Caco-2 (cell line): ENCODE measurements around the gene FOXM1. TPM values are rescaled to one million over a fixed set of nuclear protein-coding genes. Genes with fewer than 3 reads are reported as not detected.

Source experiments
- Bru-seq: library from RNA; stranded (reverse); fragments of 400-500 nt; gene quantifications from one replicate; lab custom pipeline; 2021; lab: Mats Ljungman, UMichigan
- BruChase-seq, 2 experiments: library from RNA; stranded (reverse); fragments of 400-500 nt; gene quantifications; one replicate each; lab custom pipeline; 2021; lab: Mats Ljungman, UMichigan
- BruUV-seq: library from RNA; stranded (reverse); fragments of 400-500 nt; replicated peaks from 2 replicates; lab custom pipeline; 2021; lab: Mats Ljungman, UMichigan
- CTCF ChIA-PET: fragments of 300-600 bp; sonication (Branson Sonifier 250); formaldehyde crosslinking; loops from one replicate; lab custom pipeline; 2022; ENCODE audit warnings: antibody characterized with exemption; lab: Charles Lee
- POLR2A ChIA-PET: fragments of 300-600 bp; sonication (Branson Sonifier 250); formaldehyde crosslinking; loops from one replicate; lab custom pipeline; 2022; ENCODE audit warnings: antibody characterized with exemption; lab: Charles Lee
- DNase-seq, 2 experiments: peaks; one replicate each; pipeline versions ENCODE4 v3.0.0 to v3.0.0-alpha.2; 2020 to 2022
- H3K27me3 ChIP-seq: replicated peaks from 2 replicates; pipeline ENCODE4 v1.6.0; 2011; ENCODE audit warnings: low read length; ENCODE audit not compliant: control insufficient read depth, insufficient read depth
- H3K36me3 ChIP-seq: 2 replicates; pipeline ENCODE4 v1.5.1; 2011; ENCODE audit warnings: low read length; ENCODE audit not compliant: control insufficient read depth, insufficient read depth
- H3K4me1 ChIP-seq: fragments of 250-450 bp; sonication (Bioruptor Pico); 2 replicates; pipeline ENCODE4 v1.5.1; 2020; ENCODE audit warnings: mild to moderate bottlenecking
- H3K4me3 ChIP-seq: 2 replicates; pipeline ENCODE4 v1.5.1; 2011; ENCODE audit warnings: low read depth, mild to moderate bottlenecking, control low read depth, low read length
- H3K9me3 ChIP-seq: fragments of 250-450 bp; sonication (Bioruptor Pico); 2 replicates; pipeline ENCODE4 v1.5.1; 2020; ENCODE audit warnings: mild to moderate bottlenecking, moderate library complexity
- H3K27ac Mint-ChIP-seq: one replicate; pipeline ENCODE4 v1.8.0; 2022; ENCODE audit warnings: mixed read lengths; ENCODE audit not compliant: unreplicated experiment
- H3K27me3 Mint-ChIP-seq: one replicate; pipeline ENCODE4 v1.8.0; 2022; ENCODE audit warnings: mixed read lengths; ENCODE audit not compliant: insufficient read depth, unreplicated experiment
- H3K36me3 Mint-ChIP-seq: one replicate; pipeline ENCODE4 v1.8.0; 2022; ENCODE audit warnings: mild to moderate bottlenecking, mixed read lengths; ENCODE audit not compliant: insufficient read depth, unreplicated experiment
- H3K4me1 Mint-ChIP-seq: one replicate; pipeline ENCODE4 v1.8.0; 2022; ENCODE audit warnings: low read depth, mixed read lengths; ENCODE audit not compliant: unreplicated experiment
- H3K4me3 Mint-ChIP-seq: one replicate; pipeline ENCODE4 v1.8.0; 2022; ENCODE audit warnings: mild to moderate bottlenecking, moderate library complexity, mixed read lengths; ENCODE audit not compliant: unreplicated experiment
- H3K9me3 Mint-ChIP-seq: one replicate; pipeline ENCODE4 v1.8.0; 2022; ENCODE audit warnings: mixed read lengths; ENCODE audit not compliant: unreplicated experiment
- CTCF ChIP-seq, 2 experiments: fragments of 200-600 bp in 1 of 2; IDR thresholded peaks; 1 replicate in 1 of 2; 2 replicates in 1 of 2; pipeline versions ENCODE4 v1.5.1 to v1.8.0; 2011 to 2022; ENCODE audit warnings: antibody characterized with exemption in 1 of 2, control low read depth in 1 of 2, inconsistent platforms in 1 of 2, low read depth in 1 of 2, low read length in 1 of 2, mild to moderate bottlenecking in 1 of 2, moderate library complexity in 1 of 2; ENCODE audit not compliant: insufficient read depth in 1 of 2, severe bottlenecking in 1 of 2, unreplicated experiment in 1 of 2
- intact Hi-C: fragments of 100-400 bp; cut with micrococcal nuclease; formaldehyde crosslinking; loops from one replicate; pipeline ENCODE4 v1.10.0; 2022; ENCODE audit not compliant: unreplicated experiment
- long read RNA-seq: library from polyadenylated mRNA; stranded (forward); transcript quantifications from one replicate; pipeline ENCODE4 v2.0.0, GENCODE V29; 2022
- total RNA-seq: library from RNA; stranded (reverse); gene quantifications from 2 replicates; pipeline ENCODE4 v1.2.3, GENCODE V29; 2022

FOXM1 gene, protein sequence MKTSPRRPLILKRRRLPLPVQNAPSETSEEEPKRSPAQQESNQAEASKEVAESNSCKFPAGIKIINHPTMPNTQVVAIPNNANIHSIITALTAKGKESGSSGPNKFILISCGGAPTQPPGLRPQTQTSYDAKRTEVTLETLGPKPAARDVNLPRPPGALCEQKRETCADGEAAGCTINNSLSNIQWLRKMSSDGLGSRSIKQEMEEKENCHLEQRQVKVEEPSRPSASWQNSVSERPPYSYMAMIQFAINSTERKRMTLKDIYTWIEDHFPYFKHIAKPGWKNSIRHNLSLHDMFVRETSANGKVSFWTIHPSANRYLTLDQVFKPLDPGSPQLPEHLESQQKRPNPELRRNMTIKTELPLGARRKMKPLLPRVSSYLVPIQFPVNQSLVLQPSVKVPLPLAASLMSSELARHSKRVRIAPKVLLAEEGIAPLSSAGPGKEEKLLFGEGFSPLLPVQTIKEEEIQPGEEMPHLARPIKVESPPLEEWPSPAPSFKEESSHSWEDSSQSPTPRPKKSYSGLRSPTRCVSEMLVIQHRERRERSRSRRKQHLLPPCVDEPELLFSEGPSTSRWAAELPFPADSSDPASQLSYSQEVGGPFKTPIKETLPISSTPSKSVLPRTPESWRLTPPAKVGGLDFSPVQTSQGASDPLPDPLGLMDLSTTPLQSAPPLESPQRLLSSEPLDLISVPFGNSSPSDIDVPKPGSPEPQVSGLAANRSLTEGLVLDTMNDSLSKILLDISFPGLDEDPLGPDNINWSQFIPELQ
- 217 and 222 TPM in 2 replicates for total RNA-seq
- Bru-seq, nascent RNA = percentile 90 among the genes with signal in this experiment
- BruChase-seq, experiment 1, labeled RNA remaining after a 2-hour chase = percentile 95 among the genes with signal in this experiment
- BruChase-seq, experiment 2, labeled RNA remaining after a 6-hour chase = percentile 97 among the genes with signal in this experiment
- long read RNA-seq, transcript FOXM1-202 (9 exons, 3,315 nt) = major isoform, 7 of 861 reads
- long read RNA-seq, partial matches to known transcripts = 7 of 861 reads
- long read RNA-seq, other reads (novel, unspliced or antisense) = 842 of 861 reads

GRCh38 chr12:2877047-2877952 is at the start of gene FOXM1, which contains the start of gene RHNO1:
TSS of gene FOXM1 (minus strand) at chr12:2877174. CDS start at chr12:2874478, 2,696 bp downstream.
TSS of gene RHNO1 (plus strand) at chr12:2877223. CDS start at chr12:2885367, 8,144 bp downstream.
- peaks cover 68% of the 10 kb centered on the region for H3K36me3 Mint-ChIP-seq
- H3K4me3 Mint-ChIP-seq = peak within 1 kb of the TSS; percentile 75
- peak within 1 kb of the TSS; percentile 99 for H3K27ac Mint-ChIP-seq
- peak; percentile 94 to 97 for DNase-seq
- H3K36me3 ChIP-seq = peaks cover 3% of the 10 kb centered on the region; the same call in 1 of the 2 replicates
- intact Hi-C loops = loop anchor here (1.0 to 2.0 kb wide), 4 partner anchors 8 to 64 kb away; partner anchors contain the start of genes ITFG2 and TULP3
- H3K27me3 Mint-ChIP-seq = no peaks in the 10 kb centered on the region
- H3K27me3 ChIP-seq = no peaks in the 10 kb centered on the region
- BruUV-seq = TSS peak; percentile 74
- H3K4me1 ChIP-seq = peaks cover 28% of the 10 kb centered on the region
- POLR2A ChIA-PET = interaction anchor here (0.6 to 1.5 kb wide), 8 partner anchors 8 to 32 kb away, joined by 3 to 22 read pairs (median 5); partner anchors contain the start of gene TULP3
- H3K9me3 Mint-ChIP-seq = no peaks in the 10 kb centered on the region
- H3K9me3 ChIP-seq = no peaks in the 10 kb centered on the region
- peak within 1 kb of the TSS; percentile 96 for H3K4me3 ChIP-seq
- CTCF ChIA-PET = interaction anchor here (0.7 to 1.8 kb wide), 11 partner anchors 8 to 517 kb away, joined by 3 to 14 read pairs (median 3); no protein-coding TSS in a partner anchor
- peak in 1 of 2 experiments; percentile 28 for TF ChIP-seq CTCF (IDR thresholded peaks at IDR 0.05; ENCODE audit: insufficient read depth in 1 of 2, low read depth in 1 of 2, low read length in 1 of 2, severe bottlenecking in 1 of 2, unreplicated experiment in 1 of 2)
- peaks cover 31% of the 10 kb centered on the region for H3K4me1 Mint-ChIP-seq

DNA sequence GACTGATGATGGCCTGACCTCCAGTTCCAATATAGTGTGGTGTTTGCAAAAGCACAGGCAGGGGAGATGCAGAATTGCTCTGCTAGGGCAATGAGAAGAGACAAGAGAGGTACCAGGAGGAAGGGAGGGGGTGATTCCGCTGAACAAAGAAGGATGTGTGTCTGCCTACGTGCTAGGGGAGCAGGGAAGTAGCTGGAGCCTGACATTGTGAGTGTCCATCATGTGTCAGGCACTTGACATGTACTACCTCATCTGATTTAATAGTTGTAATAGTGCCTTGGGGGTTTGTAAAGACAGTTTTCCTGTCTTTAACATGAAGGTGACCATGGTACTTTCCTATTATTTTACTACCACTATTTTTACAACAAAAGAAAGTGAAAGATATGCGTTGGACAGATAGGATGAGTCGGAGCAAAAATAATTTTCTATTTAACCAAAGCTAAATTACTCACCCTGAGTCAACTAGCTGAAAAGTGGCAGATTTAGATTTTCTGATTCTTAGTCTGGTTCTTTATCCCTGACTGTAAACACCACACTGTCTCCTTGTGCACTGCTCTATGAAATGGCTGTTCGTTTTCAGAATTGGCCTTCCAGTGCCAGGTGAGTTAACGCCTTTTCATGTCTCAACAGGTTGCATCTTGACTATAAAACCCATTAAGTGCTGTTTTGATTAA is 48.5 kb upstream of the FOXM1 start:
- DNase-seq = no peak
- CTCF ChIA-PET = no interaction called here
- H3K36me3 Mint-ChIP-seq = peaks cover 75% of the 10 kb centered on the region
- intact Hi-C loops = no loop called here
- TF ChIP-seq CTCF (IDR thresholded peaks at IDR 0.05; ENCODE audit: insufficient read depth in 1 of 2, low read depth in 1 of 2, low read length in 1 of 2, severe bottlenecking in 1 of 2, unreplicated experiment in 1 of 2) = no peak
- BruUV-seq = no TSS peak
- H3K27me3 Mint-ChIP-seq = no peaks in the 10 kb centered on the region
- H3K4me1 Mint-ChIP-seq = no peaks in the 10 kb centered on the region
- H3K27me3 ChIP-seq = no peaks in the 10 kb centered on the region
- no peak overlapping the region for H3K4me3 ChIP-seq
- no peaks in the 10 kb centered on the region for H3K9me3 ChIP-seq
- no peaks in the 10 kb centered on the region for H3K9me3 Mint-ChIP-seq
- H3K36me3 ChIP-seq = peaks cover 3% of the 10 kb centered on the region
- no peak overlapping the region for H3K4me3 Mint-ChIP-seq
- H3K27ac Mint-ChIP-seq = no peak overlapping the region
- H3K4me1 ChIP-seq = no peaks in the 10 kb centered on the region
- POLR2A ChIA-PET = no interaction called here
